ENCODE results near the gene FARS2. TPM values are rescaled to one million over a fixed set of nuclear protein-coding genes. Genes with fewer than 3 reads are reported as not detected.

The FARS2 gene
- total and polyA plus RNA-seq, 4 donors: 9.2 to 31.4 (median 19.4) TPM

GRCh38 chr6:5704708-5705107 is 443.4 kb downstream of the FARS2 start:
- H3K36me3 ChIP-seq (ENCODE audit: control insufficient read depth in 4 of 4, insufficient read depth in 4 of 4, low read length in 4 of 4): peaks cover 0 to 2% (median 0%) of the 10 kb centered on the region in 4 donors
- TF ChIP-seq CTCF (IDR thresholded peaks at IDR 0.05; ENCODE audit: control extremely low read depth, extremely low read depth): no peak
- no peak for DNase-seq
- H3K9ac ChIP-seq (ENCODE audit: insufficient read depth in 1 of 2, low read length in 2 of 2): no peak overlapping the region
- H3K4me3 ChIP-seq: no peak overlapping the region
- peaks cover 0 to 3% (median 0%) of the 10 kb centered on the region in 5 donors for H3K4me1 ChIP-seq (ENCODE audit: control insufficient read depth in 5 of 5, insufficient read depth in 5 of 5, low read length in 5 of 5)
- no peaks in the 10 kb centered on the region for H3K27me3 ChIP-seq (ENCODE audit: control insufficient read depth in 3 of 3, insufficient read depth in 3 of 3, low read length in 2 of 3)
- 91 to 96% methylated on average over 3 of the region's 3 CpGs for WGBS, 2 donors
- H3K27ac ChIP-seq (ENCODE audit: low read depth in 1 of 2, low read length in 1 of 2): no peak overlapping the region
- peaks cover 0 to 2% (median 0%) of the 10 kb centered on the region in 4 donors for H3K9me3 ChIP-seq (ENCODE audit: control insufficient read depth in 4 of 4, insufficient read depth in 3 of 4, low read length in 3 of 4)
- no peak for ATAC-seq (ENCODE audit: insufficient read depth, low FRiP score)

DNA sequence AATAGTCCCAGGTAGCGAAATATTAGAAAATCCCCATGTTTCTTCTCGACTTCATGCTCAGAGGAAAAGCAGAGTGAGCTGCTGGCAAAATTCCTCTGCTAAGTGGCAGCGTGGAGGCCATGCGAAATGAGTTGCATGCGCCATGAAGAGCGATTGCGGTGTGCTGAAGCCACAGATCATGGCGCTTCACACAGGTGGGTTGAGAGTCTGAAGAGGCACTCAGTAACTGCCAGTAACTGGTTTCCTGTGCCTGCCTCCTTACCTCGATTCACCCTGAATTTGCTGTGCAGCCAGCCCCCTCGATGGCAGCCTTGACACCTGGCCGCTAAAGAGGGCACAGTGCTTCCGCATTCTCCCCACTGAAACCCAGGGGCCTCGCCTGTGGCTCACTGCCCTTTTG is 443.9 kb downstream of the FARS2 start:
- no peak for ATAC-seq (ENCODE audit: insufficient read depth, low FRiP score)
- H3K4me1 ChIP-seq (ENCODE audit: control insufficient read depth in 5 of 5, insufficient read depth in 5 of 5, low read length in 5 of 5): peaks cover 0 to 3% (median 1%) of the 10 kb centered on the region in 5 donors
- H3K27ac ChIP-seq (ENCODE audit: low read depth in 1 of 2, low read length in 1 of 2): no peak overlapping the region
- peaks cover 0 to 2% (median 0%) of the 10 kb centered on the region in 4 donors for H3K36me3 ChIP-seq (ENCODE audit: control insufficient read depth in 4 of 4, insufficient read depth in 4 of 4, low read length in 4 of 4)
- no peak for DNase-seq
- H3K9ac ChIP-seq (ENCODE audit: insufficient read depth in 1 of 2, low read length in 2 of 2): no peak overlapping the region
- 95 to 96% methylated on average over 13 of the region's 13 CpGs for WGBS, 2 donors
- H3K27me3 ChIP-seq (ENCODE audit: control insufficient read depth in 3 of 3, insufficient read depth in 3 of 3, low read length in 2 of 3): no peaks in the 10 kb centered on the region
- no peak for TF ChIP-seq CTCF (IDR thresholded peaks at IDR 0.05; ENCODE audit: control extremely low read depth, extremely low read depth)
- no peak overlapping the region for H3K4me3 ChIP-seq
- peaks cover 0 to 2% (median 0%) of the 10 kb centered on the region in 4 donors for H3K9me3 ChIP-seq (ENCODE audit: control insufficient read depth in 4 of 4, insufficient read depth in 3 of 4, low read length in 3 of 4)

- Histone ChIP-seq H3K4me1 (ENCODE audit: control insufficient read depth in 5 of 5, insufficient read depth in 5 of 5, low read length in 5 of 5) (peaks cover 0 to 6% (median 0%) of the 10 kb centered on the region in 5 donors), H3K9ac (ENCODE audit: insufficient read depth in 1 of 2, low read length in 2 of 2) (no peak overlapping the region), H3K9me3 (ENCODE audit: control insufficient read depth in 4 of 4, insufficient read depth in 3 of 4, low read length in 3 of 4) (peaks cover 0 to 2% (median 0%) of the 10 kb centered on the region in 4 donors), H3K27ac (ENCODE audit: low read depth in 1 of 2, low read length in 1 of 2) (no peak overlapping the region), H3K4me3 (no peak overlapping the region), H3K36me3 (ENCODE audit: control insufficient read depth in 4 of 4, insufficient read depth in 4 of 4, low read length in 4 of 4) (peaks cover 0 to 2% (median 0%) of the 10 kb centered on the region in 4 donors), H3K27me3 (ENCODE audit: control insufficient read depth in 3 of 3, insufficient read depth in 3 of 3, low read length in 2 of 3) (no peaks in the 10 kb centered on the region)
- WGBS, 2 donors: 90 to 91% methylated on average over 19 of the region's 19 CpGs
- DNase-seq (no peak), ATAC-seq (ENCODE audit: insufficient read depth, low FRiP score) (no peak)
- no peak for TF ChIP-seq CTCF (IDR thresholded peaks at IDR 0.05; ENCODE audit: control extremely low read depth, extremely low read depth)
These were observed 445.1 kb downstream of the FARS2 start for GRCh38 chr6:5706124-5707033.
